ENCODE measurements around the gene RMND1.

RMND1 gene

DNA sequence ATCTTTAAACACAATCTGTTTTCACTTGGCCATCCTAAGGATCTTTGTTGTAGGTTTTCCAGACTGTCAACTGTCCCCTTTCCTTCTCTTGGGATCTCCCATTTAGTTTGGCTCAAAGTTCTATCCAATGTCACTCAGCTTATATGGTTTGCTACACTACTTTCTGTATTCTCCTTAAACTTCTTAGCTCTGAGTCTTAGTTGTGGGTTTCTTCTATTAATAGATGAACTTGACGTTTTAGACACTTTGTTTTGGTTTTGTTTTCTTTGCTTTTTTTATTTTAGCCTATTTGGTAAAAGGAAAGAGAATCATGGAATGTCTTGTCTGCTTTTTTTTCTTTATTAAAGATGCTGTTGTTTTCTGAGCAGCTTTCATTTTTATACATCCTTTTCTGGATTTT lies 11.4 kb downstream of the RMND1 start:
- peak; percentile 40 for DNase-seq (ENCODE audit: low spot score)
- TF ChIP-seq, protein P1, sequence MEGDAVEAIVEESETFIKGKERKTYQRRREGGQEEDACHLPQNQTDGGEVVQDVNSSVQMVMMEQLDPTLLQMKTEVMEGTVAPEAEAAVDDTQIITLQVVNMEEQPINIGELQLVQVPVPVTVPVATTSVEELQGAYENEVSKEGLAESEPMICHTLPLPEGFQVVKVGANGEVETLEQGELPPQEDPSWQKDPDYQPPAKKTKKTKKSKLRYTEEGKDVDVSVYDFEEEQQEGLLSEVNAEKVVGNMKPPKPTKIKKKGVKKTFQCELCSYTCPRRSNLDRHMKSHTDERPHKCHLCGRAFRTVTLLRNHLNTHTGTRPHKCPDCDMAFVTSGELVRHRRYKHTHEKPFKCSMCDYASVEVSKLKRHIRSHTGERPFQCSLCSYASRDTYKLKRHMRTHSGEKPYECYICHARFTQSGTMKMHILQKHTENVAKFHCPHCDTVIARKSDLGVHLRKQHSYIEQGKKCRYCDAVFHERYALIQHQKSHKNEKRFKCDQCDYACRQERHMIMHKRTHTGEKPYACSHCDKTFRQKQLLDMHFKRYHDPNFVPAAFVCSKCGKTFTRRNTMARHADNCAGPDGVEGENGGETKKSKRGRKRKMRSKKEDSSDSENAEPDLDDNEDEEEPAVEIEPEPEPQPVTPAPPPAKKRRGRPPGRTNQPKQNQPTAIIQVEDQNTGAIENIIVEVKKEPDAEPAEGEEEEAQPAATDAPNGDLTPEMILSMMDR (IDR thresholded peaks at IDR 0.05; ENCODE audit: extremely low read depth, insufficient read depth, missing control alignments), result no peak
- in situ Hi-C loops (cut with MboI; ENCODE audit: low pct_unique_long_range_greater_than_20kb, low sequenced_read_pairs, unreplicated experiment), result no loop called here

DNA sequence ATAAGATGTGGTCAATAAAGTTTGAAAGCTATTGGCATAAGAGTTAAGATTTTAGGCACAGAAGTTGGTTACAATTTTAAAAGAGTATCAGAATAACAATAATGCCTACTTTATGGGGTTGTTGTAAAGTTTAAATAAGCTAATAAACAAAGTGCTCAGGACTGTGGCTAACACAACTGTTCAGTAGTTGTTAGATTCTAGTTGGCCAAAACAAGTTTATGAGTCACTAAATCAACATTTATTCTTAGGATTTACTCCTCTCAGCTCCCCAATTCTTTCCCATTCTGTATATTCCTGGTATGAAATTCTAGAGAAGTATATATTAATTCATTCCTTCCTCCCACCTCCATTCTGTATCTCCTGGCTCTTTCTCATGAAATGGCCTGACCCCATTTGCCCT lies 14.5 kb downstream of the RMND1 start:
- DNase-seq (ENCODE audit: low spot score), result no peak
- in situ Hi-C loops (cut with MboI; ENCODE audit: low pct_unique_long_range_greater_than_20kb, low sequenced_read_pairs, unreplicated experiment), result no loop called here
- TF ChIP-seq, protein P1 (IDR thresholded peaks at IDR 0.05; ENCODE audit: extremely low read depth, insufficient read depth, missing control alignments), result no peak

DNA sequence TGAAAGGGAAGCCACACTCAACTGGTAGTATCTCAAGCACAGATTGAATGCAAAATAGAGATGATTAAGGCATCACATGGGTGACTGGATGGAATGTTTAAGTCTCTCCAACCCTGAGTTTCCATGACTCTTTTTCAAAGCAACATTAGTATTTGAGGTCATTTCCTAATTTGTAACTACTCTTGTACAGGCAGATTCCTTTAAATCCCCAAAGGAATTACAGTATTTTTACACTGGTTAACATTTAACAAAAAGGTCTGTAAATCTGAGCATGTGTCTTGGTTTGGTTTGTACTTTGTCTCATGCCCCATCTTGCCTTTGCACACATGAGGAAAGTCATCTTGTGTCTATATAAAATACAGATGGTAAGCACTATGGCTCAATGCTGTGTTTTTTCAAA lies 15.1 kb downstream of the RMND1 start:
- DNase-seq (ENCODE audit: low spot score), result no peak
- TF ChIP-seq, protein P1 (IDR thresholded peaks at IDR 0.05; ENCODE audit: extremely low read depth, insufficient read depth, missing control alignments), result no peak
- in situ Hi-C loops (cut with MboI; ENCODE audit: low pct_unique_long_range_greater_than_20kb, low sequenced_read_pairs, unreplicated experiment), result no loop called here

DNA sequence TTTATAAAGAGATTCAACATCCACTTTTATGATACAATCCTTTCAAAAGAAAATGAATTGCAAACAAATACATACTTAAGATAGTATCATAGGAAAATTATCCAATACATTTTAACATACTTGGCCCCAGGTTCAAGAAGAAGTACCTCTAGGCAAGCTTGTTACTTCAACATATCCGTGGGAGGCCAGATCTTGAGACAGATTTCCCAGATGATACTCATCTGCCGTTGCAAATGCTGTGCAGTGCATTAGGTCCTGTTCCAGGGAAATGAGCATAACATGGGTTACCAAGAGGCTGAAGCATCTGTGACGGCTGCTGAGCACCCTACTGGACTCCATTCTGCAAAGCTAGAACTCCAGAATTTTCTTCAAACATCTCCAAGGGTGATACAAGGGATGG lies 15.6 kb downstream of the RMND1 start:
- DNase-seq (ENCODE audit: low spot score), result no peak
- in situ Hi-C loops (cut with MboI; ENCODE audit: low pct_unique_long_range_greater_than_20kb, low sequenced_read_pairs, unreplicated experiment), result no loop called here
- TF ChIP-seq, protein P1 (IDR thresholded peaks at IDR 0.05; ENCODE audit: extremely low read depth, insufficient read depth, missing control alignments), result no peak

DNA sequence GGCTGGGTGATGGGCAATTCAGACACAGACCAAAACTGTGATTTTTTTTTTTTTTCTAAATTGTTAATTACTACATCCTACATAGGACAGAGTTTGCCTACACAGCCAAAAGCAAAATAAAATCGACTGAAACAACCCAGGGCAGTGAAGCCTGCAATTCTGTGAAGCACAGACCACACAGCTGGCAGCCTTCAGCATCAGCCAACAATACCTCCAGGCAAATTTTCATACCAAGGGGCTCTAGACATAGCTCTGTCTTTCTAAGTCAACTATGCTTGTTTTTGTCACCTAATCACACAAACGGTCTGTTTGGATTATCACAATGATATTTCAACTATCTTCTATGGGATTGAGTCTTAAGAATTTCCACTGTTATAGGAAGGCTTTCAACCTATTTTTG lies 17.6 kb downstream of the RMND1 start:
- DNase-seq (ENCODE audit: low spot score), result no peak
- in situ Hi-C loops (cut with MboI; ENCODE audit: low pct_unique_long_range_greater_than_20kb, low sequenced_read_pairs, unreplicated experiment), result no loop called here
- TF ChIP-seq, protein P1 (IDR thresholded peaks at IDR 0.05; ENCODE audit: extremely low read depth, insufficient read depth, missing control alignments), result no peak

DNA sequence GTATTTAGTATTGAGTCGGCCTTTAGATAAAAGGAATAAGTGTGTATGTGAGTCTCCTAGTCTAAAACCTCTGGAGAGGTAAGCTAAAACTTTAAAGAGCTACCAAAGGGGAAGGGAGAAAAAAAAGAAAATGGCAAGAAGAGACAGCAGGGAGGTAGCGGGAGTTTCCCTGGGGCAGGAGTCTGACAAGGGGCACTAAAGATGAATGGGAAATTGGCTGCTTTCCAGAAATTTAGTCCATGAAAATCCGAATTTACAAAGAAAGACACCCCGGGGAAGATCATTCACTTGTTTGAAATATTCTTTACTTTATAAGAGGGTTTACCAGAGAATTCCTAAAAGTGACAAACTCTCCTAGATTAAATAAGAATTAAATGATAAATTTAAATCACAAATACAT lies 19.3 kb downstream of the RMND1 start:
- TF ChIP-seq, protein P1 (IDR thresholded peaks at IDR 0.05; ENCODE audit: extremely low read depth, insufficient read depth, missing control alignments), result no peak
- in situ Hi-C loops (cut with MboI; ENCODE audit: low pct_unique_long_range_greater_than_20kb, low sequenced_read_pairs, unreplicated experiment), result no loop called here
- no peak for DNase-seq (ENCODE audit: low spot score)

DNA sequence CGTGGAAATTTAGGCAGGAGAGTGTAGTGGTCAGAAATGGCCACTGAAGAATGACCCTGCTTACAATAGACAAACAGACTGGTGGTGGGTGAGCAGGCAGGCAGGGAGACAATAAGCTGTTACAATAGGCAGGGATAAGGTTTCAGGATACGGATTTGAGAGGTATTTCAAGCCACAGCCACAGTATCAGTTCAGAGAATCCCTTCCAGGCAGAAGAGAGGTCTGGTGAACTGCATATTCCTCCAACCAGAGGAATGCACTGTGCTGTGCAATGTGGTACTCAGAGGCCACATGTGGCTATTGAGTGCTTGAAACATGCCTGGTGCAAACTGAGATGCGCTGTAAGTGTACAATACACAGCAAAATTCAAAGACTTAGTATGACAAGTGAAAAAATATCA lies 20.6 kb downstream of the RMND1 start:
- no peak for DNase-seq (ENCODE audit: low spot score)
- TF ChIP-seq, protein P1 (IDR thresholded peaks at IDR 0.05; ENCODE audit: extremely low read depth, insufficient read depth, missing control alignments), result no peak
- in situ Hi-C loops (cut with MboI; ENCODE audit: low pct_unique_long_range_greater_than_20kb, low sequenced_read_pairs, unreplicated experiment), result no loop called here

Measured in GM13977 (cell line).